GM23248 (cell line): ENCODE results near the gene UPF2.
"Not testable (repeated sequence)": the region's sequence is repeated elsewhere in the genome, so short reads cannot be mapped to it uniquely, and the experiment has no call there.

ENCODE experiments used
- EZH2 ChIP-seq: fragments of 200-600 bp; sonication (generic); IDR thresholded peaks from 2 replicates; pipeline ENCODE4 v1.6.1; 2018; ENCODE audit warnings: antibody characterized with exemption, mild to moderate bottlenecking; ENCODE audit not compliant: insufficient read depth, poor library complexity, severe bottlenecking
- EZH2phosphoT487 ChIP-seq: fragments of 200-600 bp; sonication (generic); IDR thresholded peaks from 2 replicates; pipeline ENCODE4 v1.6.1; 2018; ENCODE audit warnings: antibody characterized with exemption, moderate library complexity, mild to moderate bottlenecking, low read depth; ENCODE audit not compliant: insufficient read depth

DNA sequence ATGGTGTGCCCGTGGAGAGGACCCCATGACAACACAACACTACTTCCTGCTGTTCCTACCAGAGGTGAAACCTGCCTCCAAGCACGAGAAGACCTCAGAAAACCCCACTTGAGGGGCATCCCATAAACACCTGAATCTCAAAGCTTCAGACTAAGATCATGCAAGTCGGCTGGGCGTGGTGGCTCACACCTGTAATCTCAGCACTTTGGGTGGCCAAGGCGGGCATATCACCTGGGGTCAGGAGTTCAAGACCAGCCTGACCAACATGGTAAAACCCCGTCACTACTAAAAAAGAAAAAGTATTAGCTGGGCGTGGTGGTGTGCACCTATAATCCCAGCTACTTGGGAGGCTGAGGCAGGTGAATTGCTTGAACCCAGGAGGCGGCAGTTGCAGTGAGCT is 153.3 kb downstream of the UPF2 start:
- not testable (repeated sequence) for TF ChIP-seq EZH2, EZH2phosphoT487
